ENCODE data around the gene INPP4B.

The INPP4B gene

GRCh38 chr4:142331646-142332045 is 514.5 kb downstream of the INPP4B start:
- DNase-seq = no peak

- no peak for DNase-seq
Observed at GRCh38 chr4:142331132-142331531, 515.0 kb downstream of the INPP4B start.

GRCh38 chr4:142330311-142330710 is 515.8 kb downstream of the INPP4B start:
- no peak for DNase-seq

- DNase-seq = no peak
Observed at GRCh38 chr4:142329313-142329712, 516.8 kb downstream of the INPP4B start.

GRCh38 chr4:142326181-142326580 is 519.9 kb downstream of the INPP4B start:
- no peak for DNase-seq

GRCh38 chr4:142324572-142324971 is 521.5 kb downstream of the INPP4B start:
- DNase-seq = no peak

GRCh38 chr4:142322996-142323395 is 523.1 kb downstream of the INPP4B start:
- no peak for DNase-seq

- DNase-seq = no peak
Observed at GRCh38 chr4:142318280-142318679, 527.8 kb downstream of the INPP4B start.

GRCh38 chr4:142316913-142317312 is 529.2 kb downstream of the INPP4B start:
- DNase-seq = no peak

- no peak for DNase-seq
Observed at GRCh38 chr4:142316025-142316424, 530.1 kb downstream of the INPP4B start.

- DNase-seq = no peak
Observed at GRCh38 chr4:142314686-142315085, 531.4 kb downstream of the INPP4B start.

- DNase-seq = no peak
Observed at GRCh38 chr4:142314247-142314646, 531.9 kb downstream of the INPP4B start.

GRCh38 chr4:142312391-142312790 is 533.7 kb downstream of the INPP4B start:
- DNase-seq = no peak

- no peak for DNase-seq
Observed at GRCh38 chr4:142311916-142312315, 534.2 kb downstream of the INPP4B start.

- DNase-seq = no peak
Observed at GRCh38 chr4:142309772-142310171, 536.3 kb downstream of the INPP4B start.

GRCh38 chr4:142307857-142308256 is 538.2 kb downstream of the INPP4B start:
- no peak for DNase-seq

GRCh38 chr4:142297313-142297712 is 548.8 kb downstream of the INPP4B start:
- no peak for DNase-seq

- no peak for DNase-seq
Observed at GRCh38 chr4:142293536-142293935, 552.6 kb downstream of the INPP4B start.

GRCh38 chr4:142292231-142292630 is 553.9 kb downstream of the INPP4B start:
- DNase-seq = no peak

- no peak for DNase-seq
Observed at GRCh38 chr4:142291299-142292050, 554.6 kb downstream of the INPP4B start.

- DNase-seq = no peak
Observed at GRCh38 chr4:142287371-142287770, 558.7 kb downstream of the INPP4B start.

GRCh38 chr4:142285222-142285583 is 560.9 kb downstream of the INPP4B start:
- no peak for DNase-seq

- no peak for DNase-seq
Observed at GRCh38 chr4:142284402-142285221, 561.5 kb downstream of the INPP4B start.

GRCh38 chr4:142282870-142283431 is 563.1 kb downstream of the INPP4B start:
- DNase-seq = no peak
